Epithelial cell of prostate (primary cell): ENCODE data around the gene FSCN2.
A peak's percentile ranks its signal among the peaks of the same experiment; 100 is the strongest.

ENCODE experiments used
- DNase-seq: peaks from one replicate; pipeline ENCODE4 v3.0.0-alpha.2; 2011; ENCODE audit warnings: low read depth, low spot score
- H3K27ac ChIP-seq: fragments of 450-650 bp; 2 replicates; pipeline ENCODE4 v1.5.1; 2017; ENCODE audit warnings: mild to moderate bottlenecking

FSCN2 gene

DNA sequence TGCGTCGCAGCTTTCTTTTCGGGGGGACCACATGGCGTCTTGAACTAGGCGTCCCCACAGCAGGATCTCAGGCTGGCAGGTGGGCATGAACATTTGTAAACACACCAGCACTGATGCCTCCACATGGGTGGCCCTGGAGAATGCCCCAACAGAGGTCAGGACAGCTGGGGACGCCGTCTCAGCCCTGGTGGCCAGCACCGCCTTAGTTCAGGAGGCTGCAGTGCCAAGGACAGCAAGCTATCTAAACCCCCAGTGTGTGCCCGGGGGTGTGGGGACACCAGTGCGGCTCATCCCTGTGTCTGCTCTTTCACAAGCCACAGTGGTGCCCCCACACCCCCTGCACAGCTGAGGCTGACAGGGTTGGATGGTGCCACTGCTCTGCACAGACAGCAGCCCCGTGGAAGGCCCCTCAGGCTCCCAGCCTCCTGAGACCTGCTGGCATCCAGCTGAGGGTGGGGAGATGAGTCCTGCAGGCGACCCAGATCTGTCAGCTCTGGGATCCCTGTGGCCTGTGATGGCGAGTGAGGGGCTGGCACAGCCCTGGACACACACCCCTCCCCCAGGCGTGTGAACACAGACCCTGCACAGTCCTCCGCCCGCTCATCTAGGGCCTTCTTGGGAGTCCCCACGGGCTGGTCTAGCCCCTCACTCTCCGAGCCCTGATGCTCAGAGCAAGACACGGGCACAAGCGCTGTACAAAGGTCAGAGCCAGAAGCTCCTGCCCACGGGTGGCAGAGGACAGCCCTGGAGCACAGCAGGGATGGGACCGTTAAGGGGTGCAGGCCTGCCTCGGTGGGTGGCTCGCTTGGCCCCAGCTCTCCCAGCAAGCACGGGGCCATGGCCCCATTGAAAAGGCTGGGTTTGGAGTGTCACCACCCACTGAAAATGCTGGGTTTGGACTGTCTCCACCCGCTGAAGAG is 10.7 kb downstream of the FSCN2 start:
- no peak overlapping the region for H3K27ac ChIP-seq
- DNase-seq, result no peak

DNA sequence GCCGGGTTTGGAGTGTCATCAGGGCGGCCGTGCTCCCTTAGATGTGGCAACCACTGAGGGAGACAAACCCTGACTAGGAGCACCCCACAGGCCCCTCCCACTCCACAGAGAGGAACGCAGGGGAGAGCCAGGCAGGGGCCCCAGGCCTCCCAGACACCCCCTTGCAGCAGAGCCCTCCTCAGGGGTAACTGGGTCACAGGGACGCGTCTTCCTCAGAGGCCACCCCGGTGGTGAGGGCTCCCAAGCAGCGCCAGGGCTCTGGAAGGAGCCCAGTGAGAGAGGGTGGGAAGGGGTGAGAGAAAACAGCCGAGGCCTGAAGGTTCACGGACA is 11.4 kb downstream of the FSCN2 start:
- no peak overlapping the region for H3K27ac ChIP-seq
- no peak for DNase-seq

DNA sequence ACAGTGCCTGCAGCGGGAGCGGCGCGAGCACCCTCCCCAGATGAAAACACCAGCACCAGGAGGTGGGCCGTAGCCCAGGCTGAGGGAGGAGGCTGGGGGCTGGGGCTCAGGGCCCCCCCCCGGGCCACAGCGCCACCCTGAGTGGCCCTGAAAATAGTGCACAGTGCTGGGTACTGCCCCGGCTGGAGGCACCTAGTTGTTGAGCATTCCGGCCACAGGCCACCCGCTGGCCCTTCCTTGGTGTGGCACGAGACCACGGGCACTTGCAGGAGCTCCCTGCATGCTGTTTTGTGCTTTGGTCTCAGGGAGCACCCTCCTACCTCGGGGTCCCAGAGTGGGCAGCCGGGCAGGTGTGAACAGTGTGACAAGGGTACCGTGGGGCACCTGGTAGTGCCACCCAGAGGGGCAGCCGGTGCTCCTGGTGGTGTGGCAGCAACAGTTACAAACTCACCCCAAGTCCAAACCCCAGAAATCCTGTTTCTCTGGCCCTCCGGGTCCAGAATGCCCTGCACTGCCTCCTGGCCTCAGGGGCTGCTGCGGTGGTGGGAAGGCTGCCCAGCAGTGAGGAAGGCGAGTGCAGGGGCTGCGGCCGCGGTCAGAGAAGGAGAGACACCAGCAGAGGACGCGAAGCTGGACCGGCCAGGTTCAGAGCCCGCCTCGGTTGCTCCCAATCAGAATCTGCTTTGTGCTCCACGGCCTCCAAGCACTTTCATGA is 11.9 kb downstream of the FSCN2 start:
- no peak overlapping the region for H3K27ac ChIP-seq
- DNase-seq, result no peak

GRCh38 chr17:81540676-81541027 is 12.5 kb downstream of the FSCN2 start:
- DNase-seq, result no peak
- no peak overlapping the region for H3K27ac ChIP-seq

- DNase-seq, result no peak
- no peak overlapping the region for H3K27ac ChIP-seq
Measured at GRCh38 chr17:81541123-81541522, 12.9 kb downstream of the FSCN2 start.

- no peak for DNase-seq
- H3K27ac ChIP-seq, result no peak overlapping the region
Measured at GRCh38 chr17:81542431-81543338, 14.5 kb downstream of the FSCN2 start.

GRCh38 chr17:81543339-81543675 is 15.1 kb downstream of the FSCN2 start:
- no peak for DNase-seq
- no peak overlapping the region for H3K27ac ChIP-seq

GRCh38 chr17:81543756-81544155 is 15.6 kb downstream of the FSCN2 start:
- DNase-seq, result no peak
- no peak overlapping the region for H3K27ac ChIP-seq

DNA sequence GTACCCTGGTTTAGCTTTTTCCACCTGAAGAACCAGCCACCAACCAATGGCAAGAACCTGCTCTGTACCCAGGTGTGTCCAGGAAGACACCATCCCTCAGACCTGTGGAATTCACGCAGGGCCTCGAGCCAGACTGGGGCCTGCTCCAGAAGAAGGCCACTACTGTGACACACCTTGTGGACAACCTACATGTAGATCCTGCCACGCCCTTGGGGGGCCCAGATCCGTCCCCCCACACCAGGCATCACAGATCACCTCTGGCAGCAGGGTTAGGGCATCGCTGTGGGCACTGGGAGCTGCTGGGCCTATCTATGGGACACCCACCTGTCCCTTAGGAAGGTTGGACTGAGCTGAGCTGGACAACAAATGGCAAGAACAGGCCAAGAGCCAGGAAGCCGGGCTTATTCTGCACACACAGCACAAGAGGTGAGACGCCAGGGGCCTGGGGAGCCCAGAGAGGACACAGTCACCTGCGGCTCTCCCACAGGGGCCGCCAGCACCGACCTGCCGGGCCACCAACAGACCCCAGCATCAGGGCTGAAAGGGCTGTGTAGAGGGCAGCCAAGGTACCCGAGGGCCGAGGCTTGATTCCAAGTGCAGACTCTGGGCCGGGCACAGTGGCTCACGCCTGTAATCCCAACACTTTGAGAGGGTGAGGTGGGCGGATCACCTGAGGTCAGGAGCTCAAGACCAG is 16.3 kb downstream of the FSCN2 start:
- H3K27ac ChIP-seq, result no peak overlapping the region
- no peak for DNase-seq

- H3K27ac ChIP-seq, result no peak overlapping the region
- DNase-seq, result no peak
Measured at GRCh38 chr17:81545160-81545949, 17.2 kb downstream of the FSCN2 start.

- DNase-seq, result no peak
- no peak overlapping the region for H3K27ac ChIP-seq
Measured at GRCh38 chr17:81546906-81547613, 18.9 kb downstream of the FSCN2 start.

GRCh38 chr17:81547614-81547982 is 19.4 kb downstream of the FSCN2 start:
- DNase-seq, result no peak
- H3K27ac ChIP-seq, result no peak overlapping the region

DNA sequence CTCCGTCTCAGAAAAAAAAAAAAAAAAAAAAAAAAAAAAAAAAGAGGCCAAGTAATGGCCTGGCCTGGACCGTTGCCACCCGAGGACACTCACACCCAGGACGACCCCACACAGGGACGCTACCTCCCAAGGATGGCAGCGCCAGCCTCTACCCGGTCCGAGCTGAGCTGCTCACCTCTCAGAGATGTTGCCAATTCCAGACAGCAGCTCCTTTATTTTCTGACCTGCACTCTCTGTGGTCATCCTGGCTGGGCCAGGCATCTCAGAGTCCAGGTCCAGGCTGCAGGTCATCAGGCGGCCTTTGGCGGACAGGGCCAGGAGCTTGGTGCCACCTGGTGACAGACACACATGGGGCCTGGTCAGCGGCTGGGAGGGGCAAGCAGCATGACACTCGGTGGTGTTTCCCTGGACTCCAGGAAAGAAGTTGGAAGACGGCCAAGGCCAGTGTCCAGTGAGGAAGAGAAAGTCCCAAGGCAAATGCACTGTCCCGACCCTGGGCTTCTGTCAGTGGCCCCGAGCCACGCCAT is 20.9 kb downstream of the FSCN2 start:
- no peak for DNase-seq
- H3K27ac ChIP-seq, result no peak overlapping the region

DNA sequence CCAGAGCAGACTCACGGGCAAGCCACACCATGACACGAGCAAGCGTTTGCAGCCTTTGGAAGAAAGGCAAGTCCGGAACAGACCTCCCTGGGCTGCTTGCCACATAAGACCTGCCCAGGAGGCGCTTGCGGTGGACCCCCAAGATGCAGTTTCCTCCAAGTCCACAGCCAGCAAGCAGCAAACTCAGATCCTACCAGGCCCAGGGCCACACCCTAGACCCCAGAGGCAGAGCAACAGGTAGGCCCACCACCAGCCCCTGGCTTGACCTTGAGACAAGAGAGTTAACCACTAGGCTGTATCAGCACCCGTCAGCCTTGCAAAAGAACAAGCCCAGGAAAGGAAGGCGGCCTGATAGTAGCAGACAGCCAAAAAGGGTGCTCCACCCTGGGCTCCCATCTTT is 21.6 kb downstream of the FSCN2 start:
- H3K27ac ChIP-seq, result no peak overlapping the region
- DNase-seq, result no peak

DNA sequence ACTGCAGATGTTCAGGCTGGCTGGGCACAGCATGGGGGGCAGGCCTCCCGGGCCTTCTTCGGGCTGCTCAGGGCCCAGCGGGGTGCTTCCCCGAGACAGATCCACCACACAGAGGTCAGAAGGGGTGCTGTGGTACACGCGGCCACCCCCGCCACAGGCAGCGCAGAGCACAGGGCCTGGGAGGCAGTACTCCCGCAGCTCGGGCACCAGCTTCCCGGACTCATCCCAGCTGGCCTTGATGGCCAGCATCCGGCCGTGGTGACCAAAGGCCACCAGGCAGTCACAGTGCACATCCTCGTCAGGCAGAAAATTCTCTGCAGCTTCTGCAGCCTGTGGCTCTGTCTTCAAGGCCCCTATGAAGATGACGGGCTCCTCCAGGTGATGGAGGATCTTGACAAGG is 22.1 kb downstream of the FSCN2 start:
- DNase-seq, result no peak
- H3K27ac ChIP-seq, result no peak overlapping the region

GRCh38 chr17:81550830-81551457 is 22.8 kb downstream of the FSCN2 start:
- H3K27ac ChIP-seq, result no peak overlapping the region
- no peak for DNase-seq

DNA sequence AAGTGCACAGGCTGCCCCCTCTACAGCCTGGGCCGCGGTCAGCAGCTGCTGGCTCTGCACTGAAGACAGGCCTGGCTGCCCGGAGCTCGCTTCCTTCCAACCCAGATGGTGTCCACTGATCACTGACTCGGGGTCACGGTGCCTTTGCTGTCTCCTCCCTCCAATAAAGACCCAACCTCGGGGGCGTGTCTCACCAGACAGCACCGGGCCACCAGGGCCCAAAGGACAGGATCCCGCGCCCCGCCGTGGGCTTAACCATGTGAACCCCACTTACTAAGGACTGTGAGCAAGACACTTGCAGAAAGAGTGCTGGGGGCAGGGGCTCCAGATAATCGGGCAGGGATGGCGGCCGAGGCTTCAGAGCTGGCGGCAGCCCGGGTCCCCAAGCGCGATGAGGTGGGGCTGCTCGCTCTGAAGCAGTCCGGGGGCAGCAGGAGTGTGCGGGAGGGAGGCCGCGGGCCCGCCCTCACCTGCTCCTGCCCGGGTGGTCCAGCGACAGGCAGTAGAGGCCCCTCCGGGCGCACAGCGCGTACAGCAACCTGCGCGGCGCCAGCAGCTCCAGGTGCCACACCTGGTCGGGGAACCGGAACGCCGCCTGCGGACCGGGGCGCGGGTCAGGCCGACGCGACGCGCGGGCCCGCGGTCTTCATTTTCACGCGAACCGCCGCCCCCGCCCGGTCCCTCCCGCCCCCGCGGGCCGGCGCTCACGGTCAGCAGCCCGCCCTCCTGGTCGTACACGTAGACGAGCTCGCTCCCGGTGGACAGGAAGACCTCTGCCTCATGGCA is 23.5 kb downstream of the FSCN2 start:
- peak overlapping the region; percentile 78 for H3K27ac ChIP-seq
- DNase-seq, result no peak
